Measurements from ENCODE around the gene B3GALT5. TPM values are rescaled to one million over a fixed set of nuclear protein-coding genes. Genes with fewer than 3 reads are reported as not detected.

B3GALT5 gene
- polyA plus RNA-seq, 3 donors, result not detected

DNA sequence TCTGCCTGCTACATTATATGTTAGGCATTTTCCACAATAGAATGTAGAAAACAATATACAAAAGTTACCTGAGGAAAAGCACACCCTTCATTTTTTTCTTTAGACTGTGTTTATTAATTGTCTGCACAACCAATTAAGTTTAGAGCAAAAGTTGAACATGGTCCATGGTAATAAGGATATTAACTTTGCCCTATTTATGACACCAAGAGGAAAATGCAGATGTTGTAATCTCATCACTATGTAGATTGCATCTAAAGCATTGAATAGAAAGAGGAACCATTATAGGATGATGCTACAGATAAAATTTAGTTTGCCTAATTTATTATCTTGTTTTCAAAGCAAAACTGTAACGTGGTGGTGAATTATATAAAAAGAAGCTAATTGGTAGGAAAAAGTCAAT lies 72.5 kb downstream of the B3GALT5 start:
- H3K4me3 Mint-ChIP-seq, result no peak overlapping the region
- intact Hi-C loops (cut with micrococcal nuclease), result no loop called here
- no peaks in the 10 kb centered on the region for H3K9me3 ChIP-seq (replicated peaks in 1 of 2; ENCODE audit: control insufficient read depth in 1 of 2, insufficient read depth in 1 of 2, low read length in 2 of 2)
- H3K27ac Mint-ChIP-seq, result no peak overlapping the region
- no peak overlapping the region for H3K9ac ChIP-seq (ENCODE audit: insufficient read depth, low read length, poor library complexity, severe bottlenecking)
- H2AFZ ChIP-seq (ENCODE audit: insufficient read depth, low read depth, low read length, poor library complexity, severe bottlenecking), result no peak overlapping the region
- H3K4me1 ChIP-seq (ENCODE audit: control insufficient read depth in 1 of 2, insufficient read depth in 2 of 2, low read length in 2 of 2), result no peaks in the 10 kb centered on the region
- H3K9me3 Mint-ChIP-seq, result peaks cover 0 to 8% (median 3%) of the 10 kb centered on the region in 7 donors
- H3K4me1 Mint-ChIP-seq, result no peaks in the 10 kb centered on the region
- H3K27ac ChIP-seq (ENCODE audit: low read depth in 1 of 2, low read length in 2 of 2), result no peak overlapping the region
- H3K27me3 ChIP-seq (ENCODE audit: control insufficient read depth in 2 of 2, insufficient read depth in 2 of 2, low read length in 2 of 2), result no peaks in the 10 kb centered on the region
- H3K4me3 ChIP-seq (replicated peaks in 1 of 3; ENCODE audit: low read depth in 2 of 3, low read length in 3 of 3), result no peak overlapping the region
- peaks cover 0 to 6% (median 5%) of the 10 kb centered on the region in 3 donors for H3K27me3 Mint-ChIP-seq (ENCODE audit: low read depth in 3 of 3)
- H4K20me1 ChIP-seq (ENCODE audit: insufficient read depth, low read length), result no peaks in the 10 kb centered on the region
- no peak overlapping the region for H3K4me2 ChIP-seq (replicated peaks; ENCODE audit: extremely low read depth, low read length, poor library complexity, severe bottlenecking)
- no peaks in the 10 kb centered on the region for H3K36me3 ChIP-seq (replicated peaks in 1 of 2; ENCODE audit: control insufficient read depth in 1 of 2, insufficient read depth in 2 of 2, low read length in 2 of 2)
- H3K79me2 ChIP-seq (ENCODE audit: insufficient read depth, low read length), result no peaks in the 10 kb centered on the region
- DNase-seq, result no peak
- TF ChIP-seq, protein P1, sequence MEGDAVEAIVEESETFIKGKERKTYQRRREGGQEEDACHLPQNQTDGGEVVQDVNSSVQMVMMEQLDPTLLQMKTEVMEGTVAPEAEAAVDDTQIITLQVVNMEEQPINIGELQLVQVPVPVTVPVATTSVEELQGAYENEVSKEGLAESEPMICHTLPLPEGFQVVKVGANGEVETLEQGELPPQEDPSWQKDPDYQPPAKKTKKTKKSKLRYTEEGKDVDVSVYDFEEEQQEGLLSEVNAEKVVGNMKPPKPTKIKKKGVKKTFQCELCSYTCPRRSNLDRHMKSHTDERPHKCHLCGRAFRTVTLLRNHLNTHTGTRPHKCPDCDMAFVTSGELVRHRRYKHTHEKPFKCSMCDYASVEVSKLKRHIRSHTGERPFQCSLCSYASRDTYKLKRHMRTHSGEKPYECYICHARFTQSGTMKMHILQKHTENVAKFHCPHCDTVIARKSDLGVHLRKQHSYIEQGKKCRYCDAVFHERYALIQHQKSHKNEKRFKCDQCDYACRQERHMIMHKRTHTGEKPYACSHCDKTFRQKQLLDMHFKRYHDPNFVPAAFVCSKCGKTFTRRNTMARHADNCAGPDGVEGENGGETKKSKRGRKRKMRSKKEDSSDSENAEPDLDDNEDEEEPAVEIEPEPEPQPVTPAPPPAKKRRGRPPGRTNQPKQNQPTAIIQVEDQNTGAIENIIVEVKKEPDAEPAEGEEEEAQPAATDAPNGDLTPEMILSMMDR (IDR thresholded peaks at IDR 0.05), result no peak
- no CpG with 5 or more reads among the region's 1 CpG for WGBS (ENCODE audit: insufficient coverage)
- no peaks in the 10 kb centered on the region for H3K36me3 Mint-ChIP-seq

DNA sequence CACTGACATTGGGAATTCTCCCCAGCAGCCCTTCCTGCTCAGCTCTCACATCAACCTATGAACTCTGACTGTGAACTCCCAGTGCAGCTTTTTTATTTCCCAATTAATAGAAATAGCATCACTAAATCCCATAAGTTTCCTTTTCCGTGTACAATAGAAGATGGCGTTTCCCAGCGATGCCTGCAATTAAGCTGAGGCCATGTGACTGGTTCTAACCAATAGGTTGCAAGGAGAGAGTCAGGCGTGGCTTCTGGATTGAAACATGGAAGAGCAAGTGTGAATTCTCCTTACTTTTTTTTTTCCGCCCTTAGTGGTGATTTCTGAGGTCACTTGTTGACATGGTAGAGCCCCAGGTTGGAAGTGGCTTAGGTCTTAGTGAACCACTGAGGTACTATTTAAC lies 73.3 kb downstream of the B3GALT5 start:
- H3K36me3 Mint-ChIP-seq, result no peaks in the 10 kb centered on the region
- no peak overlapping the region for H2AFZ ChIP-seq (ENCODE audit: insufficient read depth, low read depth, low read length, poor library complexity, severe bottlenecking)
- H3K4me1 Mint-ChIP-seq, result no peaks in the 10 kb centered on the region

More for the DNA sequence above, 73.3 kb downstream of the B3GALT5 start:
- Histone ChIP-seq H3K79me2 (ENCODE audit: insufficient read depth, low read length) (no peaks in the 10 kb centered on the region), H3K27me3 (ENCODE audit: control insufficient read depth in 2 of 2, insufficient read depth in 2 of 2, low read length in 2 of 2) (no peaks in the 10 kb centered on the region), H3K4me3 (replicated peaks in 1 of 3; ENCODE audit: low read depth in 2 of 3, low read length in 3 of 3) (no peak overlapping the region), H3K4me2 (replicated peaks; ENCODE audit: extremely low read depth, low read length, poor library complexity, severe bottlenecking) (no peak overlapping the region), H3K27ac (ENCODE audit: low read depth in 1 of 2, low read length in 2 of 2) (no peak overlapping the region), H3K4me1 (ENCODE audit: control insufficient read depth in 1 of 2, insufficient read depth in 2 of 2, low read length in 2 of 2) (no peaks in the 10 kb centered on the region), H3K36me3 (replicated peaks in 1 of 2; ENCODE audit: control insufficient read depth in 1 of 2, insufficient read depth in 2 of 2, low read length in 2 of 2) (no peaks in the 10 kb centered on the region), H3K9ac (ENCODE audit: insufficient read depth, low read length, poor library complexity, severe bottlenecking) (no peak overlapping the region), H4K20me1 (ENCODE audit: insufficient read depth, low read length) (no peaks in the 10 kb centered on the region), H3K9me3 (replicated peaks in 1 of 2; ENCODE audit: control insufficient read depth in 1 of 2, insufficient read depth in 1 of 2, low read length in 2 of 2) (no peaks in the 10 kb centered on the region)
- 92% methylated on average over 4 of the region's 5 CpGs for WGBS (ENCODE audit: insufficient coverage)
- Mint-ChIP-seq H3K9me3 (peaks cover 0 to 4% (median 3%) of the 10 kb centered on the region in 7 donors), H3K4me3 (no peak overlapping the region), H3K27ac (no peak overlapping the region), H3K27me3 (ENCODE audit: low read depth in 3 of 3) (peaks cover 0 to 6% (median 5%) of the 10 kb centered on the region in 3 donors)
- intact Hi-C loops (cut with micrococcal nuclease), result no loop called here
- no peak for DNase-seq
- TF ChIP-seq, protein P1 (IDR thresholded peaks at IDR 0.05), result no peak
